VCaP (cell line): ENCODE data around the gene ZNF469.

Source experiments
- H3K27ac ChIP-seq: fragments of 450-650 bp; 2 replicates; pipeline ENCODE4 v1.5.1; 2017
- CTCF ChIP-seq: fragments of 450-650 bp; conservative IDR thresholded peaks from 2 replicates; pipeline ENCODE4 v1.5.1; 2017; ENCODE audit warnings: mild to moderate bottlenecking, moderate library complexity

Gene ZNF469

GRCh38 chr16:88402551-88403240 lies 19.9 kb downstream of the ZNF469 start:
- no peak for TF ChIP-seq CTCF
- H3K27ac ChIP-seq: no peak overlapping the region

- TF ChIP-seq CTCF: no peak
- H3K27ac ChIP-seq: no peak overlapping the region
Observed at GRCh38 chr16:88403794-88404581, 21.2 kb downstream of the ZNF469 start.

GRCh38 chr16:88404769-88405168 lies 22.0 kb downstream of the ZNF469 start:
- no peak for TF ChIP-seq CTCF
- no peak overlapping the region for H3K27ac ChIP-seq

GRCh38 chr16:88405216-88406060 lies 22.7 kb downstream of the ZNF469 start:
- H3K27ac ChIP-seq: no peak overlapping the region
- TF ChIP-seq CTCF: no peak

- no peak for TF ChIP-seq CTCF
- no peak overlapping the region for H3K27ac ChIP-seq
Observed at GRCh38 chr16:88406096-88407041, 23.6 kb downstream of the ZNF469 start.

GRCh38 chr16:88407042-88407420 lies 24.3 kb downstream of the ZNF469 start:
- no peak overlapping the region for H3K27ac ChIP-seq
- TF ChIP-seq CTCF: no peak
